NCI-H1417 treated with DMSO at 0.1 percent for 48 hours (cell line): Measurements from ENCODE around the gene ASIC3.
A peak's percentile ranks its signal among the peaks of the same experiment; 100 is the strongest.

Experiments used
- DNase-seq: peaks from one replicate; lab custom pipeline; 2025; lab: John Stamatoyannopoulos, UW

Gene ASIC3

GRCh38 chr7:151056666-151057505 lies 8.6 kb downstream of the ASIC3 start:
- DNase-seq, result no peak

- no peak for DNase-seq
Measured at GRCh38 chr7:151057506-151057988, 9.2 kb downstream of the ASIC3 start, which contains the start of gene CDK5. CDK5 (minus strand) TSS chr7:151057897; CDS start chr7:151057848, 49 bp downstream.

DNA sequence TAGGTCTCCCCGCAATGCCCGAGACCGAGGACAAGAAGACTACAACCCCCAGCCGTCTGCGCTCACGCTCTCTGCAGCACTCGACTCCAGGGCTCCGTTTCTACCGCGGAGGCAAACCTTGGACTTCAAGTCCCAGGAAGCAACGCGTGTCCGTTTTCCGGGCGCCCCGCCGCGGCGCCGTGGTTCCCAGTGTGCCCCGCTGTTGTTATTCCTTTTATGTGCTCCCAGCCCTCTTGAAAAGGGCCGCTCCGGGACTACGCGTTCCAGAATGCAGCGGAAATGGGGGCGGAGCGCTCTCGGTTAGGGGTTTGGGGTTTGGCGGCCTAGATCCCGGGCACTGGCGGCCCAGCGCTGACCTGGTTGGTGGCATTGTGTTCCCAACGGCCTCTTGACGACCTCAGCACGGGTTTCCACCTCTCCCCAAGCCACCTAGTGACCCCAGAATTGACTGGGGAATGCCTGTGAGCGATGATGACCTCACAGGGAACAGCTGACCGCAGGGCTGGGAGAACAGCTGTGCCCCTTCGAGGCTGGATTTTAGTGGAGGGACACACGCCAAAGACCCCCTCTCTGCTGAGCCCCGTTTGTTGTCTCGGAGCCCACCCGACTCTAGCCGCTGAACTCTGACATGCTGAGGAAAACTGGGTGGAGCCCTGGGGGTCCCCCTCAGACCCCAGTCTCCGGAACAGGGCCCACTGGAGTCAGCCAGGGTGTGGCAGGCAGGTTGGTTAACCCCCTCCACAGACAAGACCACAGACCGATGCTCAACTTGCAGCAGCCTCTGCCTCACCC lies 9.9 kb downstream of the ASIC3 start:
- peak; percentile 99 for DNase-seq

- no peak for DNase-seq
Measured at GRCh38 chr7:151058781-151059366, 10.5 kb downstream of the ASIC3 start.

DNA sequence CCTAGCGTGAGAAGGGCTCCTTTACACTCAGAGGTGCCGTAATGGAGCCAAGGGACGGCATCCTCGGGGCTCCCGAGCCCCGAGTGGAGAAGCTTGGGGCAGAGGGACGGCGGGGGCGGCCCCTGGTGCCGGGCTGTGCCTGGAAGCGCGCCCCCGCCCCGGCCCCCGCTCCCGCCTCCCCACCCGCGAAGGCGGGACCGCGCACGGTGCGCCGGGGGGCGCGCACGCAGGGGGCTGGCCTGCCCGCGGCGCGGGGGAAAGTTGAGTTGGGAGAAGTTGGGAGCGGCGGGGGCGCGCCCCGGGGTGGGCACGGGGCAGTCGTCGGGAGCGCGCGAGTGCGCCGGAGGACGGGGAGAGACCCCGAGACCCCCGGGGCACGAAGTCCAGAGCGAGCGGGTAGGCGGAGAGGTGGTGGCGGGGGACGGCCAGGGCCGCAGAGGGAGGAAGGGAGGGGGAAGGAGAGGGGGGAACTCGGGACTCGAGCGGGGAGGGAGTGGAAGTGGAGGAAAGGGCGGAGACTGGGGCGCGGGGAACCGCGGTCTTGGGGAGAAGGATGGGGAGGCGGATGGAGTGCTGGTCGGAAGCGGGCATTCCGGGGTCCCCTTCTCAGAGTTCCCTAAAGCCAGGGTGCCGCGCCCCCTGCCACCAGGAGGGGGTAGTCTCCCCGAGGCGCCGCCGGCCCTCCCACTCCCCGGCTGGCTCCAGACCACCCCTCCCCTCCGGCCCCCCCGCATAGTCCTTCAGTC lies 11.2 kb downstream of the ASIC3 start, which contains the start of gene SLC4A2:
Gene SLC4A2 (plus strand): TSS at position 223 of the 746 bp plus-strand sequence. CDS start 2,399 bp downstream, outside the sequence.
- DNase-seq, result no peak

- DNase-seq, result no peak
Measured at GRCh38 chr7:151060113-151060415, 11.7 kb downstream of the ASIC3 start.

- no peak for DNase-seq
Measured at GRCh38 chr7:151060416-151061212, 12.3 kb downstream of the ASIC3 start.

- no peak for DNase-seq
Measured at GRCh38 chr7:151061213-151062110, 13.1 kb downstream of the ASIC3 start.

GRCh38 chr7:151062111-151062398 lies 13.7 kb downstream of the ASIC3 start:
- no peak for DNase-seq

DNA sequence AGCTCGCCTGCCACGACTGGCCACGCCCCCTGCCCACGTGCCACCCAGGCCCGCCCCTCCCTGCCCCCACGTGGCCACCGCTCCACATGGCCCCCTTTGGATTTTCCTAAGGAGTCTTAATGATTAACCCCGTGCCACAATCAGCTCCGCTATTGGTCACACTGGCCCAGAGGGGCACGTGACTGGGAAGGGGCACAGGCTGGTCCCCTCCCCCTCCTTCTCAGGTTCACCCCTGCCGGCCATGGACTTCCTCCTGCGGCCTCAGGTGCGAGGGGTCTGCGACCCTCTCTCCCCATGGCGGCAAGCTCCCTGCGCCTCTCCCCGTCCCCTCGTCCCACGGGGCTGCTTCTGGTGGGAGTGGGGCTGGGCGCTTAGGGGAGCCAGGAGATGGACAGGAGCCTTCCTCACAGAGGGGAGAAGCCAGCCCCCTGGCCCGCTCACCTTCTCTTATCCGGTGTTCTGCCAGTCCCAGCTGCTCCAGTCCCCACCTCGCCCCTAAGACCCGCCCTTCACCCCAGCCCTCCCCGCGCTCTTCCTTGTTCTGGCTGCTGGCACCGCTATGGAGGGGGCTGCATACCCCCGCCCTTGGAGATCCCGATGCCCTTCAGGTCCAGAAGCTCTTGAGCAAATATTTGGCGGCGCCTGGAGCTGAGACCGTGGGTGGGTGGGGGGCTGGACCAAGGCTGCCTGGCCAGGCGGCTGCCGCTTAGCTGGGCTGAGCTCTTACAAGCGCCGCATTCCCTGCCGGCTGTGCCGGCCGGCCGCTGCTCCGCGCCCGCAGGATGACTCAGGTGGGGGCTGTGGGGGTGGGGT lies 14.3 kb downstream of the ASIC3 start:
- no peak for DNase-seq

GRCh38 chr7:151063212-151063561 lies 14.9 kb downstream of the ASIC3 start:
- no peak for DNase-seq

- no peak for DNase-seq
Measured at GRCh38 chr7:151064454-151064853, 16.1 kb downstream of the ASIC3 start.

GRCh38 chr7:151064993-151065392 lies 16.7 kb downstream of the ASIC3 start:
- no peak for DNase-seq

DNA sequence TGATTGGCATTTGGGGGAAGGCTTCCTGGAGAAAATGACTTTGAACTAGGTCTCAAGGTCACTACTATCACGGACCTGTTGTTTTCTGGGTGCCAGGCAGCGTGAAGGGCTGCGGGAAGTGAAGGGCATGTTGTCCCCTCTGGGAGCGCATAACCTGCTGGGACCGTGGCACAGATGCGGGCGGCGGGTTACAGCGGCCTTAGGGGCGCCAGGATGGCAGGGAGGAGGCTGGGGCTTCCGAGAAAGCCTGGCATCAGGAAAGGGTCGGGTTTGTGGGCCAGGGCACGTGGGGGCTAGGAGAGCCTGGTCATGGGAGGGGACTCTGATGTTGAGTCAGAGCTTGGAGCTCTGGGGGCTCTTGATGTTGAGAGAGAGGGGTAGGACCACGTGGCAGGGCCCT lies 17.2 kb downstream of the ASIC3 start:
- no peak for DNase-seq

DNA sequence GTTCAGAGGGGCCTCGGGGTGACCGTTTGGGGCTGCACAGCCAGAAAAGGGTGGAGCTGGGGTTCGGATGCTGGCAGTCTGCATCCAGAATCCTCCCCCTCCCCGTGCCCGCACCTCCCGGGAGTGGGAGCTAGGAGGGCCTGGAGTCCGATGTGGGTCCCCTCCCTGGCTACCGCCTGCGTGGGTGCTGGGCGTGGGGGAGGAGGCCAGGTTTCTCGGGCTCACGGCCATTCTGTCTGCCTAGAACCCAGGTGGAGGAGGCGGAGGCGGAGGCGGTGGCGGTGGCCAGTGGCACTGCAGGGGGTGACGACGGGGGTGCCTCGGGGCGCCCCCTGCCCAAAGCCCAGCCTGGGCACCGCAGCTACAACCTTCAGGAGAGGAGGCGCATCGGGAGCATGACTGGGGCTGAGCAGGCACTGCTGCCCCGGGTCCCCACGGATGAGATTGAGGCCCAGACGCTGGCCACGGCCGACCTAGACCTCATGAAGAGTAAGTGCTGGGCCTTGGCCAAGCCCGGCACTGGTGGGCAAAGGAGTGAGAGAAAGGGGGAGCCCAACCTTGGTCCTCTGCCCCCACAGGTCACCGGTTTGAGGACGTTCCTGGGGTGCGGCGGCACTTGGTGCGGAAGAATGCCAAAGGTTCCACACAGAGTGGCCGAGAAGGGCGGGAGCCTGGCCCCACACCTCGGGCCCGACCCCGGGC lies 18.1 kb downstream of the ASIC3 start:
- DNase-seq, result no peak

DNA sequence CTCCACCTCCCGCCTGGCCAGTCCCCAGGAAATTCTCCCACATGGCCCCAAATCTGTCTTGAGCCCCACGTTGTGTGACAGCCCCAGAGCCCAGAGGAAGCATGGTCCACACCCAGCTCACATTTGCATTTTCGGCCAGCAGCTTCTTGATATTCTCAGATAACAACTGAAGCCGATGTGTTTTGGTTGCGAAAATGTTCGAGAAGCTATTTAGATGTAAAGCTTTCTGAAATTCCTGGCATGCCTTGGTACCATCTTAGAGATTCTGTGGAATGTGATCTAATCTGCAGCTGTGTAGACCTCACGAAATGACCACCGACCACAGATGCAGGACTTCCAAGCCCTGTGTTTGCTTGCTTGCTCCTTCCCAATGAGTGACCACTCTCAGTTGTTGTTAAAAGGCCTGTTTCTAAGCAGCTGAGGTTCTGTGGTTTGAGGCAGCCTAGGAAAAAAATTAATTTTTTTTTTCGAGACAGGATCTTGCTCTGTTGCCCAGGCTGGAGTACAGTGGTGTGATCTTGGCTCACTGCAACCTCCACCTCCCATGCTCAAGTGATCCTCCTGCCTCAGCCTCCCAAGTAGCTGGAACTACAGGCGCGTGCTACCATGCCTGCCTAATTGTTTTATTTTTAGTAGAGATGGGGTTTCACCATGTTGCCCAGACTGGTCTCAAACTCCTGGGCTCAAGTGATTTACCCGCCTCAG lies 19.9 kb downstream of the ASIC3 start:
- DNase-seq, result no peak

DNA sequence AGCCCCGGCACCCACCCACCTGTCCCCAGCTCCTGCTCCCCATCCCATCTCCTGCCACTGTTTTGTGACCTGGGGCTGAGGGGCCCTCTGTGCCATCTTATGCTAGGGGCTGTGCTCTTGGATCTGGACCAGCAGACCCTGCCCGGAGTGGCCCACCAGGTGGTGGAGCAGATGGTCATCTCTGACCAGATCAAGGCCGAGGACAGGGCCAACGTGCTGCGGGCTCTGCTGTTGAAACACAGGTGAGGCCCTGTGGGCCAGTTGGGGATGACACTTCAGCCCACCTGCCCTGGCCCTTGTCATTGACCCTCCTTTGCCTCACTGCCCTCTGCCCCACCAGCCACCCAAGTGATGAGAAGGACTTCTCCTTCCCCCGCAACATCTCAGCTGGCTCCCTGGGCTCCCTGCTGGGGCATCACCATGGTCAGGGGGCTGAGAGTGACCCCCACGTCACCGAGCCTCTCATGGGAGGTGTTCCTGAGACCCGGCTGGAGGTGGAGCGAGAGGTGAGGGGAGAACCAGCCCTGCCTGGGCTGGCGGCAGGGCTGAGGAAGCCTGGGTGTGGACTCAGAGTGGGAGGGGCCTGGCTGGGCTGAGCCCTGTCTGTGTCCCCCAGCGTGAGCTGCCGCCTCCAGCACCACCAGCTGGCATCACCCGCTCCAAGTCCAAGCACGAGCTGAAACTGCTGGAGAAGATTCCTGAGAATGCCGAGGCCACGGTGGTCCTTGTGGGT lies 21.7 kb downstream of the ASIC3 start:
- no peak for DNase-seq

- DNase-seq, result no peak
Measured at GRCh38 chr7:151070574-151070960, 22.2 kb downstream of the ASIC3 start.
